ENCODE data around the gene TRDN.

Gene TRDN

GRCh38 chr6:123636782-123637181 is at the start of gene TRDN:
TSS of gene TRDN (minus strand) at chr6:123636950. CDS start at chr6:123636775, 175 bp downstream.
- no peak for DNase-seq

GRCh38 chr6:123681957-123682462 is 45.3 kb upstream of the TRDN start:
- DNase-seq, result no peak

- no peak for DNase-seq
Observed at GRCh38 chr6:123677897-123678296, 41.1 kb upstream of the TRDN start.

- DNase-seq, result no peak
Observed at GRCh38 chr6:123676793-123677192, 40.0 kb upstream of the TRDN start.

GRCh38 chr6:123668965-123669591 is 32.3 kb upstream of the TRDN start:
- no peak for DNase-seq

- no peak for DNase-seq
Observed at GRCh38 chr6:123668063-123668462, 31.3 kb upstream of the TRDN start.

GRCh38 chr6:123663436-123663835 is 26.7 kb upstream of the TRDN start:
- no peak for DNase-seq

- DNase-seq, result no peak
Observed at GRCh38 chr6:123662757-123663156, 26.0 kb upstream of the TRDN start.

- DNase-seq, result no peak
Observed at GRCh38 chr6:123661105-123661891, 24.5 kb upstream of the TRDN start.

GRCh38 chr6:123659960-123660748 is 23.4 kb upstream of the TRDN start:
- DNase-seq, result no peak

GRCh38 chr6:123658848-123659247 is 22.1 kb upstream of the TRDN start:
- no peak for DNase-seq

GRCh38 chr6:123655521-123656306 is 19.0 kb upstream of the TRDN start:
- DNase-seq, result no peak

GRCh38 chr6:123648723-123649122 is 12.0 kb upstream of the TRDN start:
- no peak for DNase-seq

- no peak for DNase-seq
Observed at GRCh38 chr6:123648020-123648580, 11.3 kb upstream of the TRDN start.

- no peak for DNase-seq
Observed at GRCh38 chr6:123641497-123641896, 4.7 kb upstream of the TRDN start.

- no peak for DNase-seq
Observed at GRCh38 chr6:123640567-123641187, 3.9 kb upstream of the TRDN start.

- no peak for DNase-seq
Observed at GRCh38 chr6:123638865-123639264, 2.1 kb upstream of the TRDN start.

- no peak for DNase-seq
Observed at GRCh38 chr6:123636282-123636681, 468 bp downstream of the TRDN start.

- DNase-seq, result no peak
Observed at GRCh38 chr6:123635567-123635966, 1.2 kb downstream of the TRDN start.

GRCh38 chr6:123635144-123635543 is 1.6 kb downstream of the TRDN start:
- no peak for DNase-seq

GRCh38 chr6:123632641-123633040 is 4.1 kb downstream of the TRDN start:
- no peak for DNase-seq
